Inflammatory macrophage treated with lipopolysaccharide for 1 hour (primary cell): ENCODE data around the gene ATP6V0A1.
"Not testable (repeated sequence)": the region's sequence is repeated elsewhere in the genome, so short reads cannot be mapped to it uniquely, and the experiment has no call there.

Source experiments
- DNase-seq, 2 donors: peaks; one replicate each; pipeline ENCODE4 v3.0.0-alpha.2; 2020 to 2022

ATP6V0A1 gene

DNA sequence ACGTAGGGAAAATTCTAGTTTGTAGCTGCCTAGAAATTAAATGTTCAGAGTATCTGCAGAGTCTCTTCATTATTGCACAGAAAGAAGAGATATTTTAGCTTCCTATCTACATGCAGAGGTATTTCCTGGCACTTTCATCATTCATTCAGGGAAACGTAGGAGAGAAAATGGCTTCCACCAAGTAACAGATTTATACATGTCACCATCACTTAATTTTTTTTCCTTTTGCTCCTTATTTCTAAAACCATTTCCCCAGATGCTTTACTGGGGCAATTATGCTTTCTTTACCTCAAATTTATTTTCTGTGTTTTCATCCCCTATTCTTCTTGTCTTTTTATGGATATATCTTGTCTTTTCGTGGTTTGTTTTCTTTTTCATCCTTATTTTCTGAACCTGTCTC lies 18.5 kb downstream of the ATP6V0A1 start:
- no peak for DNase-seq

DNA sequence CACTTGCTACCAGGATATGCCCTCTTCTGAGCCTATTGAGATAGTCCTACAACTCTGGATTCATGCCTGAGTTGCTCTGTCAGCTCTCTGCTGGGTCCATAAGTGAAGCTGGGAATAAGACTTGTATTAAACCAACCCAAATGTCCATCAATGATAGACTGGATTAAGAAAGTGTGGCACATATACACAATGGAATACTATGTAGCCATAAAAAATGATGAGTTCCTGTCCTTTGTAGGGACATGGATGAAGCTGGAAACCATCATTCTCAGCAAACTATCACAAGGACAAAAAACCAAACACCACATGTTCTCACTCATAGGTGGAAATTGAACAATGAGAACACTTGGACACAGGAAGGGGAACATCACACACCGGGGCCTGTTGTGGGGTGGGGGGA lies 19.1 kb downstream of the ATP6V0A1 start:
- DNase-seq, result not testable (repeated sequence)

DNA sequence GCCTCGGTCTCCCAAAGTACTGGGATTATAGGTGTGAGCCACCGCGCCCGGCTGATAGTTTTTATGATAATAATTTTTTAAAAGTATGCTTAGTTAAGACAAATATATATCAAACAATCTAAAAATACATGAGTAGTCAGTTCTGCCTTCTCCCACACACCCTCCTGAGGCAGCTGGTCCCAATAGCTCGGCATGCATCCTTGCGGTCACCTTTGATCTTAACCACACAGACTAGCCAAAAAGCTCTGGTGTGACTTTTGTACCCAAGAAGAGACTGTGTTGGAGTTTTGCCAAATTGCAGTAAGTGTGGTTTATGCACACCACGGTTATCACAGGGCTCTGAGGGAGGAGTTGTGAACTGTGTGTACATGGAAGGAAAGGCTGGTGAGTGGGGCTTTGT lies 25.6 kb downstream of the ATP6V0A1 start:
- no peak for DNase-seq

DNA sequence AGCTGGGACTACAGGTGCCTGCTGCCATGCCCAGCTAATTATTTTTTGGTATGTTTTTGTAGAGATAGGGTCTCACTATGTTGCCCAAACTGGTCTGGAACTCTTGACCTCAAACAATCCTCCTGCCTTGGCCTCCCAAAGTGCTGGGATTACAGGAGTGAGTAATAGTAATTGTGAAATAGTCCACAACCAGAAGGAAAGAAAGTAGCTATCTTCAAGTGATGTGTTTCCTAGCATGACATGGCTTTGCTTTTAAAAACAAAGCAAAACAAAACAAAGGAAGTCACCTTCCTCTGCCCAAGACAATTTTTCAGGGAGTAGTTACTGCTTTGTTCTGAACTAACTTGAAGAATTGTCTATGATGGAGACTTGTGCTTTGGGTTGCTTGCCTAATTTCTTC lies 27.0 kb downstream of the ATP6V0A1 start:
- no peak for DNase-seq

DNA sequence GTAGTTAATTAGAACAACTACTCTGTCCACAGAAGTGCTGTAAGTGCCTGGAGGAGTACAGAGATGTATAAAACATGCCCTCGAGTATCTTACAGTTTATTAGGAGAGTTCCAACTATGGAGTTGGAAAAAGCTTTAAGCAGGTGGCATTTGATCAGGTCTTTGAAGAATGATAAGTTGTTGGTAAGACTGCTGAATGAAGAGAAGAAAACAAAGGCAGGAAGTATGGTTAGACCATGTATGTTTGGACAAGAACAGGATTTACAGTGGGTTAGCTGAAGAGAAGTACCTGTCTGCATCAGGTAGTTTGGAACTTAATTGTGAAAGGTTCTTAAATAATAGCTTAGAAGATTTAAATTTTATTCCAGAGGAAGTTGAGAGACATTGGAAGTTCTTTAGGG lies 29.4 kb downstream of the ATP6V0A1 start:
- no peak for DNase-seq

DNA sequence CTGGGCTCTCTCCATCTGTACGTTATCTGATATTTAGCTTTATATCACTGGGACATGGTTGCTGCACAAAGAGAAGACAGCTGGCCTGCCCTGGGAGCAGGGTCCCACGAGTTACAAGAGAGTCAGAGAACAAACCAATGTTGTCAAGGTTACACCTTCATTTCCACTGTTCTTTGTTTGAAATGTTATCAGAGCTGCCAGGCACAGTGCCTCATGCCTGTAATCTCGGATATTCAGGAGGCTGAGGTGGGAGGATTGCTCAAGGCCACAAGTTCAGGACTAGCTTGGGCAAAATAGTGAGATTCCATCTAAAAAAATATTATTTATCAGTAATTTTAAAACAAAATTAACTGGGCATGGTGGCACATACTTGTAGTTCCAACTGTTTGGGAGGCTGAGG lies 34.6 kb downstream of the ATP6V0A1 start:
- DNase-seq, result no peak

DNA sequence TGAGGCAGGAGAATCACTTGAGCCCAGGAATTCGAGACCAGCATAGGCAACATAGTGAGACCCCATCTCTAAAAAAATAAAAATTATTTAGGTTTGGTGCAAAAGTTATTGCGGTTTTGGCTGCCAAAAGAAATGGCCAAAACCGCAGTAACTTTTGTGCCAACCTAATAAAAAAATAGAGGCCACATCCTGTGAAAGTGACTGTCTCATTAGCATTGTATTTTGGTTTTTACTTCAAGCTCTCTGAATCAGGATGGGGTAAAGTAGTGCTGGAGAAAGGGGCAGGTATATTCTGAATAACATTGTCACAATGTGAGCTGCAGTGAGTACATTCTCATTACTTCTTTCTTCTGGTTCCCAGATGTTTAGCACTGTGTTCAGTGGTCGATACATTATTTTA lies 36.0 kb downstream of the ATP6V0A1 start:
- DNase-seq, result no peak

DNA sequence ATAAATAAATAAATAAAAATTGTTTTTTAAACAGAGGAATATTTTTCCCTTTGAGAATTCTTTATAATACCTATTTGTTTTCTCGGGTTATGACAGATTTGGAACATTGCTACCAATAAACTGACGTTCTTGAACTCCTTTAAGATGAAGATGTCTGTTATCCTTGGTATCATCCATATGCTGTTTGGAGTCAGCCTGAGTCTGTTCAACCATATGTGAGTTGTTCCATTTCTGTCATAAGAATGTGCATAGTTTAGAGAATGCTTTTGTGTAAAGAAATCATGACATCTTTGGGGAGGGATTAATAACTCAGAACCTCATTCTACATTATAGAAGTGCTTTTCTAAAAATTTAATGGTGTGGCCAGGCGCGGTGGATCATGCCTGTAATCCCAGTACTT lies 40.1 kb downstream of the ATP6V0A1 start:
- DNase-seq, result no peak

DNA sequence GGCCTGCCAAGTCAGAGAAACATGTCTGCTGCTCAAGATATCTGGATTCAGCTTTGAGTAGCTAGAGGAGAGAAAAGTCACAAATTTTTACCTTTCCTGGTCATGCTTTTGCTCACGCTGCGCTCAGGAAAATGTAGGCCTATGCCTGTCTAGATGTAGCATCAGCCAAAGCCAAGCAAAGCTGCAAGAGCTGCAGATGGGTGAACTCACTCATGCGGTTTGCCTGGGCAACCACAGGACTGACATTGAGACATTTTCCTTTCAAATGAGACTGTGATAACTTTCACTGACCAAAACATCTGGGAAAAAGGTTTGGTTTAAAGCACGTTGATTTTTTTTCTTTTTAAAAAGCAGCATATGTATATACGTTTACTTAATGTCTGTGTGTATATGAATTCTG lies 43.4 kb downstream of the ATP6V0A1 start:
- DNase-seq, result no peak

DNA sequence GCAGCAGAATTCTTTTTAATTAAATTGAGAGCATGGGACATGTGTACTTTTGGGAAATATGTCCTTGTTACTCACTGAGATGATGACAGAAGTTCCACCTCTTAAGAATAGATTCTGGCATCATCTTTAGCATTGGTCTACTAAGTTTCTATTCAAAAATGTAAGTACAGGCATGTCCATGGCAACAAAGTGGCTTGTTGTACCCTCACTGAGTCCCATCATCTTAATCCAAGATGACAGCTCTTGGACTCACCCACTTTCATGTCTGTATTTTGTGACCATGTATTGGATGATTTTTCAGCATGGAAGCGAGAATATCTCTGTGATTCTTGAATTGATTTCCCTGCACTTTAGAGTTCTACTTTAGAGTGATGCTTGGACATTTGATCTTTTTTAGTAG lies 44.2 kb downstream of the ATP6V0A1 start:
- DNase-seq, result no peak

DNA sequence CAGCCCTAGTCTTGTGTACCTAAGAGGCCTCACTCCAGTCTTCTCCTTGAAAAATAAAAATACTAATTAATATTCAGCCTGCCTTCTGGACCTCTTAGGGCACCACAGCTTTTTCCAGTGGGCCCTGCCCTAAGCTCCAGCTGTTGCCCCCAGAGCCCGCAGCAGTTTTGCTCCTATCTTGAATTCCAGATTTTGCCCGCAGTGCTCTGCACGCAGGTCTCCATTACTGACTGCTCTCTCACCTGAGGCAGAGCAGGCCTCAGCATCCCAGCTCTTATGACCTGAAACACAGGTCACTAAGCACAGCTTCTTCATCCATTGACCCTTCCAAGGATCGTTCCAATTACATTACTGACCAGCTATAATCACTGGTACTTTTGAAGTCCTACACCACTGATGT lies 49.0 kb downstream of the ATP6V0A1 start:
- DNase-seq, result no peak

DNA sequence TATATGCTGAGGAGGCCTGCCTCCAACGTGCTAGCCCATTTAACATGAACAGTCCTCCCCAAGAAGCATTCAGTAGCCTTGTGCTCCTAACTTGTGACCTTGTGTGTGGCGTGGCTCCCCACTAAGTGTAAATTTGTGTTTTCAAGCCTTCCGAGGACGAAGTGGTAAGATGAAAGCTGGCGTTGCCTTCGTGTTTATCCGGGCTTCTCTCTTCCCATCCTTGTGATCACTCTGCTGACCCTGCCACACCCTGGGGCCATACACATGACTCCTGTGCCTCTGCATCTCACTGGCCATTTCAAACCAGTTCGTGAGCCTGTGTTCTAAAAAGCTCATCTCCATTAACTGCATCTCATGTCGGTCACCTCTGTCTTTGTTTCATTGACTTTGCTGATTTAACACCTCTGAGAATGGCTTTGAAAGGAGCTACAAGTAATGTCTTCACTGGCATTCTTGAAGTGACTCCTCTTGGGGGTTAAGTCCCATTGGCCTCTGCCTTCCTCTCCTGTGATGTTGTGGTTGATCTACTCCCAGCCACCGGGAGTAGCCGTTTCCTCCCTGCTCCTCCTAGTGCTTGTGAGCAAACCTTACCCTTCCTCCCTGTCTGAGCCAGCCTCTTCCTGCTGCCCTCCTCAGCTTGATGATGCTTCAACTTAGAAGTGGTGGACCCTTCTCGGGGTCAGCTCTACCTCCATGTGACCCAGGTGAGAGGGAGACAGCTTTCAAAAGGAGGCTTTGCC lies 49.9 kb downstream of the ATP6V0A1 start:
- DNase-seq, result no peak

DNA sequence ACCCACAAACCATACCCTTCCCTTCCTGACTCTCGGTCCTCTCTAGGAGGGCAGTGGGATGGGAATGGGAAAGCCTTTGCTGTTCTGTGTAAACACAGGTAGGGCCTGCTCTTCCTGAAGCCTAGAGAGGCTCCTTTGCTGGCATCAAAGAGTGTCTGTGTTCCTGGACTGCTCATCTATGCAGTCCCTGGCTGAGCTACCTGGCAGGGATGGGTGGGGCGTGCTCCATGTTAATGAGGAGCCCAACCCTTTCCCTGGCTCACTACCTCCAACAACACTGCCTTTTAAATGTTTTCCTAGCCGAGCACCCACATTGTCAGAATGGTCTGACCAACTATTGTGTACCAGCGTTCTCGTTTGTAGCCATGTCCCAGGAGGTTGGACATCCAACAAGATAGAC lies 50.7 kb downstream of the ATP6V0A1 start:
- no peak for DNase-seq

DNA sequence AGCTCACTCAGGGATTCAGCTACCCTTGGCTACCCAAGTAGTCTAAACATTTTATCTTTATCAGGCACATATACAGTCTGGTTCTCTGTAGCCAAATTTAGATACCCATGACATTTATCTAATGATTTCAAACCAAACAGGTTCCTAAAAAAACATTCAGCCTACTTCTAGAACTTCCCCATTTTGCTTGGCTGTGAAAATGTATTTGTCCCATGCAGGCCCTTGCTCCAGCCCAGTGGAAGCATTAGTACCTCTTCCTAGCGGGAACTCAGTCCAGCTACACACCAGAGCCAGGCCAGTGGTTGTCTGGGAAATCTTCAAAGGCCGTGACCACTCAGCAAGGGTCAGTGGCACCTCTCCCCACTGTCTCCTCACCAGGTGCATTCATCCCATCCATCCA lies 51.2 kb downstream of the ATP6V0A1 start:
- peak in 1 of 2 donors; percentile 17 for DNase-seq

DNA sequence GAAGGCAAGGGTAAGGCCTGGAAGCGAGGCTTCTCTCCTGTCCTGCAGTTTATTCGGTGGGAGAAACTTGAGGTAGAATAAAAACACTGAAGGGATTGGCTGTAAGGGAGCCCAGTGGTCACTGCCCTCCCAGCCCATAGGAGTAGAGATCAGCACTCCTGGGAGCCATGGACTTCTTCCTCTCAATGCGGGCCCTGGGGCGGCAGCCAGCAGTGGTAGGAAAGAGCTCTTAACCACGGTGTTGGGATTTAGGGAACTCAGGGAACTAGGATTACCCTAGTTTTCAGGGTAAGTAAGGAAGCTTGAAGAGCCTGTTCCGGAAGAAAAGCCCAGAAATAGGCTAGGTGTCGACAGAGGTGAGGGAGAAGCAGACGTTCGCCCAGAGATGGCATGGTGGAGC lies 53.6 kb downstream of the ATP6V0A1 start:
- DNase-seq, result no peak

DNA sequence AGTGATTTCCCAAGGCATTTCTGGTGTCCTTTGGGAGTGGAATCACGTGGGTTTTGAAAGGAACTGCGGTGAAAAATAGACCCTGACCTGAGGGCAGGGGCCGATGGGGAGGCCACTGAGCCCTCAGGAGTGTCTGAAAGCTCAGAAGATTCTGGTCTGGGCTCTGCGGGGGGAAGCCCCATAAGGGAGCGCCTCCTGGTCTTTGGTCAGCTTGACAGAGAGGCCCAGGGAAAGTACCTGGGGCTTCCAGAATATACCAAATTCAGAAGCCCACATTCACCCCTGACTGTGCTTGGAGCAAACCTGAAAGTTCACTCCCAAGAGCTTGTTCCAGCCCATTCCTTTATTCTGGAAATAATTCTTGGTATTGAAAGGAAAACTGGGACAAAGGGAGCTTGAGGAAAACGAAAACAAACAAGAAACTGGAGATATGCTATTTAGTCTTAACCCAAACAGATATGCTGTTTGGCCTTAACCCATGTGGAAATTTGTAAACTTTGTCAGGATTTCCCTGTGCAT lies 54.1 kb downstream of the ATP6V0A1 start:
- DNase-seq, result peak; percentile 21 to 53

DNA sequence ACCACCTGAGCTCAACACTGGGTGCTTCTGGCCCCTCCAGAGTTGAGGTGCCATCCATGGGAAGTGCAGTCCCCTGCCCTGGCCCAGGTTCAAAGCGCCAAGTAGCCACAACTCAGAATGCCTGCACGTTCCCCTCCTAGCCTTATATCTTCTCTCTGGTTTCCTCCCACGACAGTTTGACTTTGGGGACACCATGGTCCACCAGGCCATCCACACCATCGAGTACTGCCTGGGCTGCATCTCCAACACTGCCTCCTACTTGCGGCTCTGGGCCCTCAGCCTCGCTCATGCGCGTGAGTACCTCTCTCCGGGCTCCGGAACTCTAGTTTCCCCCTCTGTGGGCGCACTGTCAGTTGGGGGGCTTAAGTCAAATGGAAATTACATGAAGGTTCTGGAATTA lies 55.0 kb downstream of the ATP6V0A1 start:
- no peak for DNase-seq

DNA sequence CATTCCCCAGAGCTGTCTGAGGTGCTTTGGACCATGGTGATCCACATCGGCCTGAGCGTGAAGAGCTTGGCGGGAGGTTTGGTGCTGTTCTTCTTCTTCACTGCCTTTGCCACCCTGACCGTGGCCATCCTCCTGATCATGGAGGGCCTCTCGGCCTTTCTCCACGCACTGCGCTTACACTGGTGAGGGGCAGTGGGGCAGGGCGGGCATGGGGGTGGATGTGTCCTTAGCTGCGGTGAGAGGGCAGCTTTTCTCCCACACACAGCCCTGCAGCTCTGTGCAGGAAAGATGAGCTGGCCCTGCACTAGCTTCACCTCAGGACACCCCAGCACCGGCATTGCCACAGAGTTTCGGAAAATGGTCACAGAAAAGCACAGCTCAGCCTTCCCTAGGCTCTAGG lies 55.6 kb downstream of the ATP6V0A1 start:
- no peak for DNase-seq

DNA sequence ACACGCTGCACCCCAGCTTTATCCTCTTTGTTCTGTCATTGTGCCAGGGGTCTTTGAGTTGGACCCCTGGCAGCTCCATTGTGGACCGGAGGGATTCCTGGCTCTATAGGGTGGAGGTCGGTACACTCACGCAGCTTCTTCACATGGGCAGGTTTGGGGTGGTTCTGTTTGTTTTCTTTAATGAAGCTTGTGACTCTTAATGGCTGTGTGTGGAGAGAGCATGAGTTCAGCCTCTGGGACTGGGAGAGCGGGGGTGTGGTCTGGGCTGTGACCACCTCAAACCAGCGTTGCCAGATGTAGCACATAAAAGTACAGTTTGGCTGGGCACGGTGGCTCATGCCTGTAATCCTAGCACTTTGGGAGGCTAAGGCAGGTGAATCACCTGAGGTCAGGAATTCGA lies 56.2 kb downstream of the ATP6V0A1 start:
- no peak for DNase-seq

DNA sequence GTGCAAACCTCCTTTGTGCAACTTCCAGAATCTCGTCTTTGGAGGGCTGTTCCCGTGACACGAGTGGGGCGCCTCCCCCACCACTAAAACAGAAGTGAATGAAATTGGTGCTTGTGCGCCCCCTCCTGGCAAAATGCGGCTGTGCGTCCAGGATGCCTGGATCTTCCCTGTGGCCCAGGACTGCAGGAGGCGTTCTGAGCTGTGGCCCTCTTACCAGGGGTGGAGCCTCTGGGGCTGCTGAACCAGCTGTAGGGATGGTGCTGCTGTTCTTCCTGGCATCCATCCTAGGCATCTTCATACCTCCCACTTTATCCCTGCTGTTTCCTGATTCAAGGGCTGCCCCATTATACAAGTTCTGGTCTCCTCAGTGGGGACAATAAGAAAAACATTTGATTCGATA lies 58.8 kb downstream of the ATP6V0A1 start:
- DNase-seq, result peak; percentile 88 to 99

DNA sequence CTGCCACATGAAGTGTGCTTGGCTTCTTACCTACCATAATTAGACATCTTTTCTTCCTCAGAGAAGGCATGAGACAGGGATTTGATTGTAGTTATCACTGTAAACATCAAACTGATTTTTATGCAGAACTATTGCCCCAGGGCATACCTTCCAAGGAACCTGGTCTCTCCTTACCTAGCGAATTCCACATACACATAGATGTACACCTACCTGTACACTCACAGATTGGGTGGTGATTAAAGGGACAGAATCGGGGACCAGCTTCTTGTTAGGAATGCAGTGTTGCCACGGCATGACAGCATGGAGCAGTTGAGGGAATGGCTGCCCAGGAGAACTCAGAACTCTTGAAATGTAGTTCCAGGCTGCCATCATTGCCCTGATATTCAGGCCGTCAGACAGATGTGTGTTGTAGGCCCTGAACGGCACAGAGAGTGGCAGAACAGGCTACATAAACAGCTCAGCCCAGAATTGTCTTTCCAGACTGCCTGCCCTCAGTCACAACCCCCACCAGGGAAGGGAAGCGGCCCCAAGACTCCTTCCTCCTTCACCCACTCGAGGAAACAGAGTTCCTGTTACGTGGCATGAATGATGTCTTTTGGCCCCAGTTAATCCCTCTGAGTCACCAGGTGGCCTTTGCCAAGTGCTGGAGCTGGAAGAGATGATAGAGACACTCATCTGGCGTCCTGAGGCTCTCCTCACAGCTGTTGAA lies 59.5 kb downstream of the ATP6V0A1 start:
- peak; percentile 85 to 93 for DNase-seq

DNA sequence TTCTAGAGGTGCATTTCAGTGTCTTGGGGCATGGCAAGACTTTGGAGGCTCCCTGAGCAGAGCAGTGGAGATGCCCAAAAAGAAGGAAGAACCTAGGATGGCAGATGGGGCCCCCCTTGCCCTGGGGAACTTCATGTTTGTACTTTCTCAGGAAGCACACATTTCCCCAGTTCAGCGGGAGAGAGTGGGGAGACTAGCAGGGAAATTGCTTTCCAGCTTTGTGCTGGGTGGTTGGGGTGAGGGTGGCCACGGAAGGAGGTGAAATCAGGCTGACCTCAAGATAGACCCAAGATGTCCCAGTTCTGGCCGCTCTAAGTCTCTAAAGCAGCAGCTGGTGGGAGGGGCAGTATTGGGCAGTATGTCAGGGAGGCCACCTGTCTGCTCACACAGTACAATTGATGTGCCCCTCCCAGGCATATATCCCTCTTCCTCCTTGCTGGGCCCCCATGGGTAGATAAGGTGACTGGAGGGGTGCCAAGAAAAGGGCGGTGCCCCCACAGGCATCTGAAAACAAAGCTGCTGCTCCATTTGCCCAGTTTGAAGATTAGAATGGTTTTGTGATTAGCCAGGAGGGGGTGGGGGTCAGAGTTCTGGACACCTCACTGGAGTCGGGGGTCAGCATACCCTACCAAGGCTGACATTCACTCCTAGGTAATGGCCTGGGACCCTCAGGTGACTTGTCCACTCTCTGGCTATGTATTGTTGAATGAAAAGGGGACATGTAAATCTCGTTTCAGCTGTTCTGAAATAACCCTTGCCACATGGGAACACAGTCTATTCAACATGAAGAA lies 60.3 kb downstream of the ATP6V0A1 start:
- no peak for DNase-seq
